Transverse colon (tissue), 4 donors: ENCODE data around the gene ZCCHC7. TPM values are rescaled to one million over a fixed set of nuclear protein-coding genes. Genes with fewer than 3 reads are reported as not detected.

Experiments
- DNase-seq: peaks from one replicate; pipeline ENCODE4 v3.0.0-alpha.2; 2019
- H3K27ac ChIP-seq, 4 donors: fragments of 200-600 bp; sonication (generic); 2 replicates each; pipeline ENCODE4 v1.5.1; 2016 to 2018; ENCODE audit warnings: inconsistent platforms in 4 of 4
- H3K27me3 ChIP-seq: fragments of 200-600 bp; sonication (generic); 2 replicates; pipeline ENCODE4 v1.5.1; 2017; ENCODE audit warnings: inconsistent platforms
- H3K36me3 ChIP-seq, 4 donors: fragments of 200-600 bp; sonication (generic); 2 replicates each; pipeline ENCODE4 v1.5.1; 2017 to 2019; ENCODE audit warnings: inconsistent platforms in 4 of 4
- H3K4me1 ChIP-seq, 4 donors: fragments of 200-600 bp; sonication (generic); 2 replicates each; pipeline ENCODE4 v1.5.1; 2017 to 2020; ENCODE audit warnings: inconsistent platforms in 4 of 4
- H3K4me3 ChIP-seq, 4 donors: fragments of 200-600 bp; sonication (generic); 1 replicate in 1 of 4; 2 replicates in 3 of 4; pipeline versions ENCODE4 v1.5.1 to v1.6.1; 2017 to 2019; ENCODE audit warnings: inconsistent platforms in 4 of 4
- H3K9me3 ChIP-seq, 2 donors: fragments of 200-600 bp; sonication (generic); 2 replicates each; pipeline ENCODE4 v1.5.1; 2017 to 2019; ENCODE audit warnings: inconsistent platforms in 2 of 2
- EP300 ChIP-seq: sonication (generic); formaldehyde crosslinking; IDR thresholded peaks from one replicate; pipeline ENCODE4 v1.6.1; 2017; ENCODE audit warnings: antibody characterized with exemption, low read depth
- POLR2A ChIP-seq: fragments of 450-650 bp; IDR thresholded peaks from one replicate; pipeline ENCODE4 v1.6.1; 2016; ENCODE audit warnings: antibody characterized with exemption, mild to moderate bottlenecking, moderate library complexity
- POLR2AphosphoS5 ChIP-seq, 3 donors: sonication (generic); formaldehyde crosslinking; IDR thresholded peaks; one replicate each; pipeline ENCODE4 v1.6.1; 2016; ENCODE audit warnings: antibody characterized with exemption in 3 of 3
- WGBS, 2 donors: methylation state at CpG; one replicate each; pipeline ENCODE4 v1.1.5; 2018; ENCODE audit warnings: low coverage in 1 of 2; 5-methylcytosine and 5-hydroxymethylcytosine counted together
- in situ Hi-C, 4 donors: fragments of 200-750 bp; cut with MboI; loops; one replicate each; pipeline versions ENCODE4 v1.15.0 to v1.15.1; 2017; ENCODE audit warnings: low sequenced_read_pairs in 3 of 4, low pct_ligation_motif_present in 1 of 4, low pct_unique_long_range_greater_than_20kb in 1 of 4
- intact Hi-C: fragments of 100-400 bp; cut with DNase I; formaldehyde crosslinking; loops from one replicate; pipeline ENCODE4 v1.15.1; 2023; ENCODE audit warnings: low total_unique reads
- total RNA-seq, 4 donors: library from RNA; depleted of rRNA; stranded (reverse); fragments of >200 nt; gene quantifications; one replicate each; pipeline ENCODE4 v1.1.0, GENCODE V29; 2016
- TF ChIP-seq, protein P1 (sequence below), 5 experiments: fragments of 200-600 bp in 3 of 5; fragments of 450-650 bp in 2 of 5; sonication (generic) in 3 of 5; IDR thresholded peaks; 1 replicate in 2 of 5; 2 replicates in 3 of 5; pipeline ENCODE4 v1.5.1; 2016 to 2017; ENCODE audit warnings: antibody characterized with exemption in 5 of 5, inconsistent platforms in 3 of 5, mild to moderate bottlenecking in 2 of 5, moderate library complexity in 1 of 5

ZCCHC7 gene
- total RNA-seq, 4 donors from 2014 or later, result 13.2 to 43.0 (median 16.5) TPM

GRCh38 chr9:37333288-37333687, 212.9 kb downstream of the ZCCHC7 start:
- peaks cover 0 to 39% (median 7%) of the 10 kb centered on the region in 4 donors for H3K4me1 ChIP-seq
- 45 to 55% methylated on average over 2 of the region's 2 CpGs for WGBS, 2 donors
- TF ChIP-seq POLR2A (no peak), EP300 (no peak)
- no peaks in the 10 kb centered on the region for H3K9me3 ChIP-seq
- in situ Hi-C loops, result no loop called here
- H3K27ac ChIP-seq, result no peak overlapping the region
- no peak overlapping the region for H3K4me3 ChIP-seq
- no peaks in the 10 kb centered on the region for H3K27me3 ChIP-seq
- no peak for DNase-seq
- intact Hi-C loops, result no loop called here
- H3K36me3 ChIP-seq, result no peaks in the 10 kb centered on the region

DNA sequence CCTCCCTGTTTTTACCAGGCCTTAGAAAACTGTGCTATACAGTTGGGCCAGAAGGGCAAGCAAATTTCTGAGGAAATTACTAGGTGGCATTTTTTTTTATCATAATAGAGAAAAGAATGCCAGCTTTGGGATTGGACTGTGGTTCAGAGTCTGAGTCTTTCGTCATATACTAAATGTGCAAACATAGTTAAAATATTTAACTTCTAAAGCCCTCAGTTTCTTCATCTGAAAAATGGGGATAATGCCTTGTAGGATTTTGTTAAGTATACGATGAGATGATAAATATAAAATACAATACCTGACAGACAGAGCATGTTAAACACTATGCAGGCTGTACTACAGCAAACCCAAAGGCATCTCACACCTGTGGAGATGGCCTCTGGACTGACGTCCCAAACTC, 214.9 kb downstream of the ZCCHC7 start:
- intact Hi-C loops (no loop called here), in situ Hi-C loops (no loop called here)
- DNase-seq, result no peak
- H3K27me3 ChIP-seq, result no peaks in the 10 kb centered on the region
- TF ChIP-seq POLR2AphosphoS5 (IDR thresholded peaks at IDR 0.05) (no peak), EP300 (no peak), POLR2A (no peak)
- TF ChIP-seq, protein P1, sequence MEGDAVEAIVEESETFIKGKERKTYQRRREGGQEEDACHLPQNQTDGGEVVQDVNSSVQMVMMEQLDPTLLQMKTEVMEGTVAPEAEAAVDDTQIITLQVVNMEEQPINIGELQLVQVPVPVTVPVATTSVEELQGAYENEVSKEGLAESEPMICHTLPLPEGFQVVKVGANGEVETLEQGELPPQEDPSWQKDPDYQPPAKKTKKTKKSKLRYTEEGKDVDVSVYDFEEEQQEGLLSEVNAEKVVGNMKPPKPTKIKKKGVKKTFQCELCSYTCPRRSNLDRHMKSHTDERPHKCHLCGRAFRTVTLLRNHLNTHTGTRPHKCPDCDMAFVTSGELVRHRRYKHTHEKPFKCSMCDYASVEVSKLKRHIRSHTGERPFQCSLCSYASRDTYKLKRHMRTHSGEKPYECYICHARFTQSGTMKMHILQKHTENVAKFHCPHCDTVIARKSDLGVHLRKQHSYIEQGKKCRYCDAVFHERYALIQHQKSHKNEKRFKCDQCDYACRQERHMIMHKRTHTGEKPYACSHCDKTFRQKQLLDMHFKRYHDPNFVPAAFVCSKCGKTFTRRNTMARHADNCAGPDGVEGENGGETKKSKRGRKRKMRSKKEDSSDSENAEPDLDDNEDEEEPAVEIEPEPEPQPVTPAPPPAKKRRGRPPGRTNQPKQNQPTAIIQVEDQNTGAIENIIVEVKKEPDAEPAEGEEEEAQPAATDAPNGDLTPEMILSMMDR (IDR thresholded peaks at IDR 0.05), result no peak
- WGBS, 2 donors, result 89 to 97% methylated on average over 3 of the region's 3 CpGs
- no peaks in the 10 kb centered on the region for H3K9me3 ChIP-seq
- no peaks in the 10 kb centered on the region for H3K36me3 ChIP-seq
- peaks cover 0 to 37% (median 6%) of the 10 kb centered on the region in 4 donors for H3K4me1 ChIP-seq
- H3K27ac ChIP-seq, result no peak overlapping the region
- H3K4me3 ChIP-seq, result no peak overlapping the region

DNA sequence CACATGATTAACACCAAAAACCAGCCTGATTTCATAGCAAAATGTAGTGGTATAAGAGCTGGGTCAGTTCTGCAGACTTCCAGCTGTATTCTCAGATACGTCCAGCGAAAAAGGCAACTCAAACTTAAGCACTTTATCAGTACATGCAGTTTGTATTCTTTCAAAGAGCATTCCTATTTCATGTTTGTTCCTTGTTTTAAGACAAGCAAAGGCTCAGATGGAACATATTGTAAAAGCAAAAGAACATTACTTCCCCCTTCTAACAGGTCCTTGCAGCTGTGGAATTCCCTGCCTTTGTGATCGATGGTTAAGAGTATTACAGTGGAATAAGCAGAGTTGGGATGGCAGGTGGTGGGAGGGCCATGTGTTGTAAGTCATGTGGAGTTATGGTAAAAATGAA, 215.8 kb downstream of the ZCCHC7 start:
- intact Hi-C loops (no loop called here), in situ Hi-C loops (no loop called here)
- Histone ChIP-seq H3K9me3 (no peaks in the 10 kb centered on the region), H3K4me1 (peaks cover 0 to 34% (median 6%) of the 10 kb centered on the region in 4 donors), H3K27me3 (no peaks in the 10 kb centered on the region), H3K27ac (no peak overlapping the region), H3K36me3 (no peaks in the 10 kb centered on the region), H3K4me3 (no peak overlapping the region)
- WGBS, 2 donors, result 60 to 67% methylated on average over 3 of the region's 3 CpGs
- no peak for DNase-seq
- TF ChIP-seq POLR2AphosphoS5 (IDR thresholded peaks at IDR 0.05) (no peak), EP300 (no peak), POLR2A (no peak)
- TF ChIP-seq, protein P1 (IDR thresholded peaks at IDR 0.05), result no peak

GRCh38 chr9:37337301-37337890, 217.0 kb downstream of the ZCCHC7 start:
- Histone ChIP-seq H3K27me3 (no peaks in the 10 kb centered on the region), H3K4me1 (peaks cover 0 to 24% (median 6%) of the 10 kb centered on the region in 4 donors), H3K27ac (peak overlapping the region in 3 of 4 donors; percentile 33 to 36 (median 35)), H3K36me3 (no peaks in the 10 kb centered on the region), H3K4me3 (no peak overlapping the region), H3K9me3 (no peaks in the 10 kb centered on the region)
- intact Hi-C loops, result no loop called here
- TF ChIP-seq POLR2A, result no peak
- TF ChIP-seq, protein P1 (IDR thresholded peaks at IDR 0.05), result no peak
- no peak for TF ChIP-seq EP300
- TF ChIP-seq POLR2AphosphoS5 (IDR thresholded peaks at IDR 0.05), result no peak
- in situ Hi-C loops, result no loop called here
- DNase-seq, result no peak
- WGBS, 2 donors, result 41 to 50% methylated on average over 3 to 7 of the region's 7 CpGs

DNA sequence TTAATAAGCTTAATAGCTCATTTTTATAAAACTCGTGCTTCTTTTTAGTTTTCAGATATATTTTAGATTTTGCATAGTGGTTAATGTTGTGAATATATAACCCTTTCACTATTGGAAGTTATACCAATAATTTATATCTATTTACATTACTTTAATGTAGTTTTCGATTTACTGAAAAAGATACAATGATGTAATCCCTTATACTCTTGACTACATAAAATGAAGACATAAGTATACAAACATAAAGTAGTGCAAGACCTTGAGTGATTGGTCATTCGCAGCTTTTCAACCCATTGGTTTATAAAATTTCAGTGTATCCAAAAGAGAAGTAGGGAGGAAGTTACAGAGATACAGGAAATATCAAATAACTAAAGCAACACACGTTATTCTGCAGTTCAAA, 217.8 kb downstream of the ZCCHC7 start:
- Histone ChIP-seq H3K4me3 (no peak overlapping the region), H3K27ac (peak overlapping the region in 2 of 4 donors; percentile 33 to 36), H3K9me3 (no peaks in the 10 kb centered on the region), H3K27me3 (no peaks in the 10 kb centered on the region), H3K36me3 (no peaks in the 10 kb centered on the region), H3K4me1 (peaks cover 0 to 24% (median 6%) of the 10 kb centered on the region in 4 donors)
- in situ Hi-C loops, result no loop called here
- 53 to 65% methylated on average over 4 of the region's 4 CpGs for WGBS, 2 donors
- intact Hi-C loops, result no loop called here
- DNase-seq, result no peak
- no peak for TF ChIP-seq POLR2AphosphoS5 (IDR thresholded peaks at IDR 0.05)
- TF ChIP-seq, protein P1 (IDR thresholded peaks at IDR 0.05), result no peak
- TF ChIP-seq POLR2A, result no peak
- TF ChIP-seq EP300, result no peak
